DOHH2 (cell line): Measurements from ENCODE around the gene GTSE1.

Experiments used
- EZH2phosphoT487 ChIP-seq: fragments of 200-600 bp; sonication (generic); IDR thresholded peaks from 2 replicates; pipeline ENCODE4 v1.6.1; 2017; ENCODE audit warnings: borderline replicate concordance, mild to moderate bottlenecking, antibody characterized with exemption, low read length, moderate library complexity, mixed read lengths
- TF ChIP-seq, protein P1 (sequence below): fragments of 200-600 bp; sonication (generic); IDR thresholded peaks from one replicate; pipeline ENCODE4 v1.5.1; 2014; ENCODE audit warnings: antibody characterized with exemption, mild to moderate bottlenecking, low read depth, low read length; ENCODE audit not compliant: poor library complexity, severe bottlenecking

DNA sequence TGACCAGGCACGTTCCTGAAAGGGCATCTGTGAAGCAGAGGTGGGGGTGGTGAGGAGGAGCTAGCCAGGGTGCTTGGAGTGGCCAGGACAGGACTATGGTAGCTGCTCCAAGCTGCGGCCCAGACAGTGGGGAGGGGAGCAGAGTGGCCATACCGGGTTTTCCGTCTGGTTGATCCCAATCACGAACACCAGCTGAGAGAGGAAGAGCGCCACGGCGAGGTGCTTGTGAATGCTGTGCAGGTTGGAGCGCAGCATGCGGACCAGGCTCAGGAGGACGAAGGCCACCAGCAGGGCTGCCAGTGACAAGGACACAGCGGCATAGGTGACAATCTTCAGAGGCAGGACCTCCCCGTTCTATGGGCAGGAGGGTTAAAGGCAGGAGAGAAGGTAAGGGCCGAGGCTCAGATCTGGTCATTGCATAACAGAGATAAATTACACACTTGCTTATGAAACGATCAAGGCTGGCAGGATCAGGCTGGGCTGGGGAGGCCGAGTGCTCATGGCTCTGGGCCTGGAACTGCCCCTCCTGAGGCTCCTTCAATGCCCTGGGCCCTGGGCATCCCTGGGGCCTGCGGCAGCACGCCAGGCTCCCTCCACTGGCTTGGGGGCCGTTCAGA lies 80.3 kb downstream of the GTSE1 start:
- TF ChIP-seq, protein P1, sequence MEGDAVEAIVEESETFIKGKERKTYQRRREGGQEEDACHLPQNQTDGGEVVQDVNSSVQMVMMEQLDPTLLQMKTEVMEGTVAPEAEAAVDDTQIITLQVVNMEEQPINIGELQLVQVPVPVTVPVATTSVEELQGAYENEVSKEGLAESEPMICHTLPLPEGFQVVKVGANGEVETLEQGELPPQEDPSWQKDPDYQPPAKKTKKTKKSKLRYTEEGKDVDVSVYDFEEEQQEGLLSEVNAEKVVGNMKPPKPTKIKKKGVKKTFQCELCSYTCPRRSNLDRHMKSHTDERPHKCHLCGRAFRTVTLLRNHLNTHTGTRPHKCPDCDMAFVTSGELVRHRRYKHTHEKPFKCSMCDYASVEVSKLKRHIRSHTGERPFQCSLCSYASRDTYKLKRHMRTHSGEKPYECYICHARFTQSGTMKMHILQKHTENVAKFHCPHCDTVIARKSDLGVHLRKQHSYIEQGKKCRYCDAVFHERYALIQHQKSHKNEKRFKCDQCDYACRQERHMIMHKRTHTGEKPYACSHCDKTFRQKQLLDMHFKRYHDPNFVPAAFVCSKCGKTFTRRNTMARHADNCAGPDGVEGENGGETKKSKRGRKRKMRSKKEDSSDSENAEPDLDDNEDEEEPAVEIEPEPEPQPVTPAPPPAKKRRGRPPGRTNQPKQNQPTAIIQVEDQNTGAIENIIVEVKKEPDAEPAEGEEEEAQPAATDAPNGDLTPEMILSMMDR = no peak
- TF ChIP-seq EZH2phosphoT487 = no peak
